Stimulated activated CD4-positive, alpha-beta T cell treated with anti-CD3 and anti-CD28 coated beads, Interleukin-15, amount 100 ng/mL, for 1 hour (primary cell): Measurements from ENCODE around the gene TNNT2.

Source experiments
- DNase-seq, 2 donors: peaks; one replicate each; pipeline ENCODE4 v3.0.0-alpha.2; 2020; ENCODE audit warnings: low read depth in 1 of 2, low spot score in 1 of 2

TNNT2 gene

GRCh38 chr1:201335901-201336300, 41.6 kb downstream of the TNNT2 start:
- DNase-seq, result no peak

DNA sequence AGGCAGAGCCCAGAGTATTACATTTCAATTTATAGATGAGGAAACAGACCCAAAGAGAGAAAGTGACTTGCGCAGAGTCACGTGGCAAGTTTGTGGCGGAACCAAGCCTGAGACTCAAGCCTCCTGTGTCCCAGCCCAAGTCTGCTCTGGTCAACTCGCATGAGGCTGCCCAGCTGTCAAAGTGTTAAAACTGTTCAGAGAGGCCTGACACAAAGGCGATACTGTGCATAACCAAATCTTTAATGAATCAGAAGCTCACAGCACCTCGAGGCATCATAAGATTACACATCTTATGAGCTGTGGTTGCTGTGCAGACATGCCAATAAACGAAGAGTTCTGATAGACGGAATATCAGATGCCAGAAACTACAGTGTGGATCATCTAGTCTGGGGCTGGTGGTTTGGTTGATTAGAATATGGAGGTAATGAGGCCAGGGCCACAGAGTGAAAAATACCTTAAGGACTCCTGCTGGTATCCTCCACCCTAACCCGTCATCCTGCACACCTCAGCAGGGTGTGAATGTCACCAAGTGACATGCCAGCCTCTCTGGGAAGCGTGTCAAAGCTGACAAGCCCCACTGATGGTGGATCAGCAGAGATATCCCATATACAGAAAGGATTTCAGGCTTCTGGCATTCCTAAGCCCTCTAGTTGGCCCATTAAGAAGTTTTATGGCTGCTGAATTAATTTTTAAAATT, 42.2 kb downstream of the TNNT2 start:
- no peak for DNase-seq

GRCh38 chr1:201334325-201335173, 42.9 kb downstream of the TNNT2 start:
- DNase-seq, result no peak

- DNase-seq, result no peak
These were observed 44.7 kb downstream of the TNNT2 start for GRCh38 chr1:201332616-201333335.

- no peak for DNase-seq
These were observed 45.5 kb downstream of the TNNT2 start for GRCh38 chr1:201332021-201332420.

GRCh38 chr1:201331166-201331565, 46.3 kb downstream of the TNNT2 start:
- DNase-seq, result no peak

- no peak for DNase-seq
These were observed 46.9 kb downstream of the TNNT2 start for GRCh38 chr1:201330541-201330940.

GRCh38 chr1:201329801-201330200, 47.7 kb downstream of the TNNT2 start:
- no peak for DNase-seq

- no peak for DNase-seq
These were observed 48.2 kb downstream of the TNNT2 start for GRCh38 chr1:201329286-201329685.

DNA sequence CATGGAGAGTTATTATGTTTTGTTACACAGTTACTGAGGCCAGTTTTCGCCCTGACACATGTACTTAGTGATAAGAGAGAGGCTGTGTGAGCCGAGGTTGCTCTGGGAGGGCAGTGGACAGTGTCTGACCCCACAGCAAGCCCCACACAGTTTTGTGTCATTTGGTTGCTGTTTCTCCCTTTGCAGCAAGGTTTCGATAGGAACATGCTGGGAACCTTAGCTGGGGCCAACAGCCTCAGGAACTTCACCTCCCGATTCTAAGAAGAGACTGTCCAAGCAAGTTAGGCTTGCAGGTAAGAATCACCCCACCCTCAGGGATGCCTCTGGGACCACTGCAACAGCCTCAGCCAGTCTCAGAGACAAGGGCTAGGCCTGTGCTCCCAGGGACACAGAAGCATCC, 48.9 kb downstream of the TNNT2 start:
- DNase-seq, result no peak

GRCh38 chr1:201327687-201328240, 49.7 kb downstream of the TNNT2 start:
- DNase-seq, result no peak

DNA sequence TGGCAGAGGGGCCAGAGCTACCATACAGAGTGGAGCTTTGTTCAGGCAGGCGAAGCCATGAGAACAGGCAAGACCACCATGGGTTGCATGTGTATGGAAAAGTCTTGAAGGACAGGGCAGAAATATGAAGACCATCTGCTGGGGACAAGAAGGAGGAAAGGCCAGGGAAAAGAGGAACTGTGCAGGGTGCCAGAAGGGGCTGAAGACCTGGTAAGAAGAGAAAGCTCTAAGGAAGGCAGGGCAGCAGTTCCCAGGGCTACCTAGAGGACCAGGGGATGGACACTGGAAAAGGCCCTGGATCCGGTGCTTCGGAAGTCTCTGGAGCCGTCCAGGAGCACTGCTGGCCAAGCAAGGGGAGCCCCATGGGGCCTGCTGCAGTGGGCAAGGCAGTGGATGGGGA, 50.8 kb downstream of the TNNT2 start:
- DNase-seq, result no peak

DNA sequence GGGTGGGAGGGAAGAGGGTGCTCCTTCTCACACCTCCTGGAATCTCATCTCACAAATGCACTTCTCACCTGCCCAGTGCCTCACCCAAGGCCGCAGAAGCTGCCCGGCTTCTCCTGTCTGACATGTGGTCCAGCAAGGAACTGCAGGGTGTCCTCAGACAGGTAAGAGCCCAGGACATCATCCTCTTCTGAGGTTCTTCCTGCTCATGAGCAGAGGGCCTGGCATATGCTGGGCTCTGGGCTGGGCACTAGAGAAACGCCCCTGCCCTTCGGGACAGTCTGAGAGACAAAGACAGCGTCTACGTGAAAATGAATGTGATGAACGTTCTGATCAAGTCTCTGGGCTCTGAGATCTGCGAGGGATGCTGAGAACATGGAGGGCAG, 51.8 kb downstream of the TNNT2 start:
- DNase-seq, result no peak

GRCh38 chr1:201324821-201325677, 52.4 kb downstream of the TNNT2 start:
- DNase-seq, result no peak

DNA sequence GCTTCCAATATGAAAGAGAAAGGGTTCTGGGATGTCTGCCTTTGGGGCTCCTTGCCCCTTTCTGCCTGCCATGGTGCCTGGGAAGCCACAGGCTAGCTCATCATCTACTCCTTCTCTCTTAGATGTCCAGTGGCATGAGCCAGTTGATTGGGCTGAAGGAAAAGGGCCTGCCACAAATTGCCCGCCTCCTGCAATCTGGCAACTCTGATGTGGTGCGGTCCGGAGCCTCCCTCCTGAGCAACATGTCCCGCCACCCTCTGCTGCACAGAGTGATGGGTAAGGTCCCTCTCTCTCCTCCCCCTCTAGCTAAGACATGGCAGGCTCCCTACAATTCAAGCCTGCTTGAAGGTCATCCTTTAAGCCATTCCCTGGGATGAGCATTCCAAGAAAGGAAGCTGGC, 53.2 kb downstream of the TNNT2 start:
- DNase-seq, result no peak

DNA sequence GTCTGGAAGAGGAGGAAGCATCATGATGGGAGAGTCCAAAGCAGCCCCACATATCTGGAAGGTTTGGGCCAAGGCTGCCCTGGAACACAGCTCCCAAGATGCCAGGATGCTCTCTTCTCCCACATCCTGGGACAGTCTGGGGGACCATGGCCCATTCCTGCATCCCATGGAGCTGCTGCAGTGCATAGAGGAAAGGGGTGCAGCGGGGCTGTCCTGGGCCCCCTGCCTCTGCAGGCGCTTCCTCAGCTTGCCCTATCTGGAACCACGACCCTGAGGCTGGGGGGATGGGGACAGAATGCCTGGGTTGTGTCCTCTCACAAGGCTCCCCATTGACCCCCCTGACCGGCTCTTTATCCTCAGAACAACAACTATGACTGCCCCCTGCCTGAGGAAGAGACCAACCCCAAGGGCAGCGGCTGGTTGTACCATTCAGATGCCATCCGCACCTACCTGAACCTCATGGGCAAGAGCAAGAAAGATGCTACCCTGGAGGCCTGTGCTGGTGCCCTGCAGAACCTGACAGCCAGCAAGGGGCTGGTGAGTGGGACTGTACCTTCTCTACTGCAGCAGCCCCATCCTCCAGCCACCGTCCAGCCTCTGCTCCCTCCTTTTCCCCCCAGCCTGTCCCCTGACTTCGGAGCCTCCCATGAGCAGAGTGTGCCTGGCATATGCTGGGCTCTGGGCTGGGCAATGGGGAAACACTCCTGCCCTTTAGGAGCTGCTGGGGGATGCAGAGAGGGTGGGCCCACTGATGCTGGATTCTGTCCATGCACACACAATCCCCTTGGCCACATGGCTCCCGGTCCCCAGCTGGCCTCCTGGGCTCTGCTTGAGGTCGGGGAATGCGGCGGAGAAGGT, 54.6 kb downstream of the TNNT2 start:
- no peak for DNase-seq

- no peak for DNase-seq
These were observed 55.6 kb downstream of the TNNT2 start for GRCh38 chr1:201321826-201322390.

DNA sequence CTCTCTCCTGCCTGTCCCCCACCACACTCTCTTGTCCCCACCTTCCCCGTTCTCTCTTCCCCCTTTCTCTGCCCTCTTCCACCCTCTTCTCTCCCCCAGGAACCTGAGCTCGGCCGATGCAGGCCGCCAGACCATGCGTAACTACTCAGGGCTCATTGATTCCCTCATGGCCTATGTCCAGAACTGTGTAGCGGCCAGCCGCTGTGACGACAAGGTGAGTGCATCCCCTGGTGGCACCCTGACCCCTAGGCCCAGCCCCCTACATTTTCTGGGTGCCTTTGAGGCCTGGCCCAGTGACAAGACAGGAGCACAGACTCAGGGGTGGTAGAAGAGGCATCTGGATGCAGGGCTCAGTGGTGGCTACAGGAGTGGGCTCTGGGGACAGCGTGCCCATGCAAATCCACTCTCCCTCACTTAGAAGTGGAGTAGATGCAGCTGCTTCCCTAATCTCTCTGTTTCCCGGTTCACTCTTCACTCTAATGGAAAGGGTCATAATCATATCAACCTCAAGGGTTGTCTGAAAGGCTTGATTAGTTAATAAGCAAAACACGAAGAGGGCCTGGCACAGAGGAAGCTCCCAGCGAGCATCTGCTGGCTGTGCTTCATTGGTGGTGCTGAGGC, 57.2 kb downstream of the TNNT2 start:
- DNase-seq, result no peak

GRCh38 chr1:201319631-201320030, 57.8 kb downstream of the TNNT2 start:
- no peak for DNase-seq
